Sigmoid colon (tissue), 7 donors: ENCODE measurements around the gene FAM124B. TPM values are rescaled to one million over a fixed set of nuclear protein-coding genes. Genes with fewer than 3 reads are reported as not detected.

Source experiments
- DNase-seq: peaks from one replicate; pipeline ENCODE4 v3.0.0-alpha.2; 2019
- H3K27ac ChIP-seq, 4 donors: fragments of 200-600 bp; sonication (generic); one replicate each; pipeline ENCODE4 v1.5.1; 2016 to 2019; ENCODE audit warnings: mild to moderate bottlenecking in 1 of 4
- H3K27me3 ChIP-seq, 3 donors: fragments of 200-600 bp; sonication (generic); one replicate each; pipeline ENCODE4 v1.5.1; 2019; ENCODE audit warnings: mild to moderate bottlenecking in 1 of 3
- H3K36me3 ChIP-seq, 4 donors: fragments of 200-600 bp; sonication (generic); one replicate each; pipeline ENCODE4 v1.5.1; 2016 to 2019
- H3K4me1 ChIP-seq, 4 donors: fragments of 200-600 bp; sonication (generic); one replicate each; pipeline ENCODE4 v1.5.1; 2017 to 2019
- H3K4me3 ChIP-seq, 4 donors: fragments of 200-600 bp; sonication (generic); one replicate each; pipeline ENCODE4 v1.5.1; 2017 to 2019; ENCODE audit warnings: mild to moderate bottlenecking in 2 of 4, moderate library complexity in 1 of 4
- H3K9me3 ChIP-seq, 4 donors: fragments of 200-600 bp in 3 of 4; sonication (generic) in 3 of 4; one replicate each; pipeline versions ENCODE4 v1.5.1 to v1.6.1; 2013 to 2019
- CTCF ChIP-seq, 4 experiments: fragments of 450-650 bp in 3 of 4; fragments of 200-600 bp in 1 of 4; IDR thresholded peaks; one replicate each; pipeline ENCODE4 v1.5.1; 2016 to 2019; ENCODE audit warnings: antibody characterized with exemption in 4 of 4, mild to moderate bottlenecking in 3 of 4, moderate library complexity in 2 of 4
- EP300 ChIP-seq, 4 donors: sonication (generic); formaldehyde crosslinking; IDR thresholded peaks; one replicate each; pipeline ENCODE4 v1.6.1; 2017; ENCODE audit warnings: antibody characterized with exemption in 4 of 4
- POLR2A ChIP-seq, 2 donors: fragments of 450-650 bp; IDR thresholded peaks; one replicate each; pipeline ENCODE4 v1.6.1; 2016; ENCODE audit warnings: antibody characterized with exemption in 2 of 2, mild to moderate bottlenecking in 2 of 2, moderate library complexity in 2 of 2
- POLR2AphosphoS5 ChIP-seq, 4 donors: sonication (generic); formaldehyde crosslinking; IDR thresholded peaks; one replicate each; pipeline ENCODE4 v1.6.1; 2017; ENCODE audit warnings: antibody characterized with exemption in 4 of 4
- WGBS, 2 donors: extraction: QIAGEN DNeasy Blood & Tissue Kit; methylation state at CpG; one replicate each; pipeline ENCODE4 v1.1.7; 2013; 5-methylcytosine and 5-hydroxymethylcytosine counted together
- intact Hi-C: fragments of 100-400 bp; cut with DNase I; formaldehyde crosslinking; loops from one replicate; pipeline ENCODE4 v1.15.1; 2023
- polyA plus RNA-seq, 3 donors: library from polyadenylated mRNA; stranded (reverse); fragments of 200-250 nt; gene quantifications; one replicate each; pipeline ENCODE4 v1.2.3, GENCODE V29; 2013
- total RNA-seq, 4 donors: library from RNA; depleted of rRNA; stranded (reverse); fragments of >200 nt; gene quantifications; one replicate each; pipeline ENCODE4 v1.1.0, GENCODE V29; 2016
- donor health status: healthy with polysubstance abuse.
- donor health status: Bipolar disorder and iron deficiency.
- donor health status: healthy.

Gene FAM124B
- total and polyA plus RNA-seq, 7 donors, result 0.23 to 1.9 (median 0.81) TPM

GRCh38 chr2:224369028-224369632 lies 32.8 kb downstream of the FAM124B start:
- H3K27ac ChIP-seq, result no peak overlapping the region
- no peaks in the 10 kb centered on the region for H3K36me3 ChIP-seq
- no peaks in the 10 kb centered on the region for H3K4me1 ChIP-seq
- no peak for DNase-seq
- no peaks in the 10 kb centered on the region for H3K27me3 ChIP-seq
- no peak overlapping the region for H3K4me3 ChIP-seq
- intact Hi-C loops, result loop anchor here (10.0 kb wide), 1 partner anchor 394 kb away; no protein-coding TSS in a partner anchor
- 53 to 60% methylated on average over 7 of the region's 7 CpGs for WGBS, 2 donors
- no peak for TF ChIP-seq EP300 (IDR thresholded peaks at IDR 0.05)
- no peak for TF ChIP-seq POLR2AphosphoS5 (IDR thresholded peaks at IDR 0.05)
- TF ChIP-seq CTCF (IDR thresholded peaks at IDR 0.05), result peak in 3 of 4 experiments; percentile 38 to 65 (median 41)
- no peak for TF ChIP-seq POLR2A (IDR thresholded peaks at IDR 0.05)
- H3K9me3 ChIP-seq, result no peaks in the 10 kb centered on the region

GRCh38 chr2:224366267-224366844 lies 35.6 kb downstream of the FAM124B start:
- Histone ChIP-seq H3K4me3 (no peak overlapping the region), H3K27ac (no peak overlapping the region), H3K4me1 (no peaks in the 10 kb centered on the region), H3K27me3 (no peaks in the 10 kb centered on the region), H3K36me3 (no peaks in the 10 kb centered on the region), H3K9me3 (no peaks in the 10 kb centered on the region)
- intact Hi-C loops, result loop anchor here (10.0 kb wide), 1 partner anchor 392 kb away; no protein-coding TSS in a partner anchor
- DNase-seq, result no peak
- no peak for TF ChIP-seq EP300 (IDR thresholded peaks at IDR 0.05)
- no peak for TF ChIP-seq POLR2AphosphoS5 (IDR thresholded peaks at IDR 0.05)
- no peak for TF ChIP-seq CTCF (IDR thresholded peaks at IDR 0.05)
- no peak for TF ChIP-seq POLR2A (IDR thresholded peaks at IDR 0.05)
- WGBS, 2 donors, result 66 to 75% methylated on average over 3 of the region's 3 CpGs

DNA sequence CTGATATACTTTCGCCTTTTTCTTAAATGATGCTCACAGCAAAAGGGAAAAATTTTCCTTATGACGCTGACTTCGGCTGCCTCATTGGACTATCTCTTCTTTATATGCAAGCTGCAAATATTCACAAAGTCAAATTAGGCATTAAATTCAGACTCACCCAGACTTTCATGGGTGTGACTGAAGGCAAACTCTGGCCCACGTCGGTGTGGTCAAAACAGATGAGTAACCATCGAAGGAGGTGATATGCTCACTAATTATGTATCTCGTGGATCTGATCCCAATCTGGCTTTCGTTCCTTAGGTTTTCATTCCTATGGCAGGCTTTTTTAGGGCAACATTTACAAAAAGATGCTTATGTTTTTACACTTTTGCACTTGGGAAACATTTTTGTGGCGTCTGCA lies 36.6 kb downstream of the FAM124B start:
- Histone ChIP-seq H3K4me1 (no peaks in the 10 kb centered on the region), H3K27ac (no peak overlapping the region), H3K9me3 (no peaks in the 10 kb centered on the region), H3K4me3 (no peak overlapping the region), H3K36me3 (no peaks in the 10 kb centered on the region), H3K27me3 (no peaks in the 10 kb centered on the region)
- intact Hi-C loops, result loop anchor here (10.0 kb wide), 1 partner anchor 391 kb away; no protein-coding TSS in a partner anchor
- no peak for DNase-seq
- TF ChIP-seq EP300 (IDR thresholded peaks at IDR 0.05) (no peak), POLR2AphosphoS5 (IDR thresholded peaks at IDR 0.05) (no peak), CTCF (IDR thresholded peaks at IDR 0.05) (no peak), POLR2A (IDR thresholded peaks at IDR 0.05) (no peak)
- 92% methylated on average over 9 of the region's 9 CpGs for WGBS, 2 donors

GRCh38 chr2:224363281-224363680 lies 38.6 kb downstream of the FAM124B start:
- Histone ChIP-seq H3K27me3 (no peaks in the 10 kb centered on the region), H3K4me3 (no peak overlapping the region), H3K36me3 (no peaks in the 10 kb centered on the region), H3K9me3 (no peaks in the 10 kb centered on the region), H3K4me1 (no peaks in the 10 kb centered on the region), H3K27ac (no peak overlapping the region)
- no peak for DNase-seq
- TF ChIP-seq CTCF (IDR thresholded peaks at IDR 0.05), result no peak
- no peak for TF ChIP-seq POLR2AphosphoS5 (IDR thresholded peaks at IDR 0.05)
- no peak for TF ChIP-seq POLR2A (IDR thresholded peaks at IDR 0.05)
- no peak for TF ChIP-seq EP300 (IDR thresholded peaks at IDR 0.05)
- intact Hi-C loops, result loop anchor here (10.0 kb wide), 1 partner anchor 388 kb away; no protein-coding TSS in a partner anchor
- 69 to 83% methylated on average over 3 of the region's 3 CpGs for WGBS, 2 donors
